Measurements from ENCODE around the gene FLNC. TPM values are rescaled to one million over a fixed set of nuclear protein-coding genes. Genes with fewer than 3 reads are reported as not detected.

Gene FLNC
- total RNA-seq, 4 donors from 2014 or later: 16.5 to 126 (median 105) TPM

DNA sequence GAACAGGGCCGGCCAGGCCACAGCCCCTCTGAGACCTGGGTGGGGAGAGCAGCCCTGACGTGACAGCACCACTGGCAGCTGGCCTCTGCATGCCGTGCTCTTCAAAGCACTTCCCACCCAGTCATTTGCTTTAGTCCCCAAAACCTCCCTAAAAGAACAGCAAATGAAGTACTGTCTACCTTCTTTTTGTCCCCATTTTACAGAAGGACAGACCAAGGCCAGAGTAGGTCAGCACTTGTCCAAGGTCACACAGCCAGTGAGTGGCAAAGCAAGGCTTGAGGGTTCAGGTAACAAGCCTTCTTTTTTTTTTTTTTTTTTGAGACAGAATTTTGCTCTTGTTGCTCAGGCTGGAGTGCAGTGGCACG lies 47.5 kb downstream of the FLNC start:
- Histone ChIP-seq H3K27me3 (no peaks in the 10 kb centered on the region), H3K4me3 (no peak overlapping the region), H3K27ac (no peak overlapping the region), H3K4me1 (no peaks in the 10 kb centered on the region), H3K36me3 (no peaks in the 10 kb centered on the region), H3K9me3 (no peaks in the 10 kb centered on the region)
- TF ChIP-seq POLR2A (IDR thresholded peaks at IDR 0.05): no peak
- no peak for TF ChIP-seq CTCF (IDR thresholded peaks at IDR 0.05)
- no peak for DNase-seq
- intact Hi-C loops (cut with DNase I; ENCODE audit: low total_unique reads): no loop called here

GRCh38 chr7:128878226-128879105 lies 48.3 kb downstream of the FLNC start:
- H3K36me3 ChIP-seq: no peaks in the 10 kb centered on the region
- DNase-seq: no peak
- intact Hi-C loops (cut with DNase I; ENCODE audit: low total_unique reads): no loop called here
- H3K27ac ChIP-seq: no peak overlapping the region
- no peaks in the 10 kb centered on the region for H3K9me3 ChIP-seq
- H3K27me3 ChIP-seq: no peaks in the 10 kb centered on the region
- H3K4me3 ChIP-seq: no peak overlapping the region
- no peaks in the 10 kb centered on the region for H3K4me1 ChIP-seq
- no peak for TF ChIP-seq POLR2A (IDR thresholded peaks at IDR 0.05)
- TF ChIP-seq CTCF (IDR thresholded peaks at IDR 0.05): no peak

DNA sequence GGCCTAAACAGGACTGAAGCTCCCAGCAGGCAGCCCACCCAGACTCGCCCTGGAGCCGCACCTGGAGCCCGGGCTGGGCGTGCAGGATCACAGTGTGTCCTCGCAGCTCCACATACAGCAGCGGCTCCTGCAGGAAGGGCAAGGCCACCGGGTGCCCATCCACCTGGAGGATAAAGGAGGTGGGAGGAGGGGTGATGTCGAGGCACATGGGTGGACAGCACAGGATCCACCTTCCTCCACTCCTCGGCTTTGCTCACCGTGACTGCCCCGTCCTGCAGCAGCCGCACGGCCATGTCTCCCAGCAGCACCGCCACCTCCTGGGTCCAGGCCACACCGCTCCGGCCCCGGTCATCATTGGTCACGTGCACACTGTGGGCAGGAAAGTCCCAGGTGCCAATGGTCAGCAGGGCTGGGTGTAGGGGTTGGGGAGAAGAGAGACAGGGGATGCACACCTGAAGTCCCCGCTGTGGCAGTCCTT lies 49.3 kb downstream of the FLNC start:
- no peak overlapping the region for H3K4me3 ChIP-seq
- no peak overlapping the region for H3K27ac ChIP-seq
- H3K4me1 ChIP-seq: no peaks in the 10 kb centered on the region
- intact Hi-C loops (cut with DNase I; ENCODE audit: low total_unique reads): no loop called here
- no peaks in the 10 kb centered on the region for H3K9me3 ChIP-seq
- H3K27me3 ChIP-seq: no peaks in the 10 kb centered on the region
- no peak for DNase-seq
- no peak for TF ChIP-seq POLR2A (IDR thresholded peaks at IDR 0.05)
- no peak for TF ChIP-seq CTCF (IDR thresholded peaks at IDR 0.05)
- no peaks in the 10 kb centered on the region for H3K36me3 ChIP-seq

GRCh38 chr7:128879939-128880746 lies 49.9 kb downstream of the FLNC start:
- Histone ChIP-seq H3K4me1 (no peaks in the 10 kb centered on the region), H3K27me3 (no peaks in the 10 kb centered on the region), H3K4me3 (no peak overlapping the region), H3K9me3 (no peaks in the 10 kb centered on the region), H3K36me3 (no peaks in the 10 kb centered on the region), H3K27ac (no peak overlapping the region)
- DNase-seq: peak; percentile 53 to 64
- intact Hi-C loops (cut with DNase I; ENCODE audit: low total_unique reads): no loop called here
- TF ChIP-seq POLR2A (IDR thresholded peaks at IDR 0.05): no peak
- peak; percentile 71 to 90 (median 84) for TF ChIP-seq CTCF (IDR thresholded peaks at IDR 0.05)

Measured in uterus (tissue), 4 donors.